ENCODE data around the gene DNM1. TPM values are rescaled to one million over a fixed set of nuclear protein-coding genes. Genes with fewer than 3 reads are reported as not detected.

Gene DNM1
- total RNA-seq, 2 experiments from 2014 or later, result 0.35 to 1.8 TPM

DNA sequence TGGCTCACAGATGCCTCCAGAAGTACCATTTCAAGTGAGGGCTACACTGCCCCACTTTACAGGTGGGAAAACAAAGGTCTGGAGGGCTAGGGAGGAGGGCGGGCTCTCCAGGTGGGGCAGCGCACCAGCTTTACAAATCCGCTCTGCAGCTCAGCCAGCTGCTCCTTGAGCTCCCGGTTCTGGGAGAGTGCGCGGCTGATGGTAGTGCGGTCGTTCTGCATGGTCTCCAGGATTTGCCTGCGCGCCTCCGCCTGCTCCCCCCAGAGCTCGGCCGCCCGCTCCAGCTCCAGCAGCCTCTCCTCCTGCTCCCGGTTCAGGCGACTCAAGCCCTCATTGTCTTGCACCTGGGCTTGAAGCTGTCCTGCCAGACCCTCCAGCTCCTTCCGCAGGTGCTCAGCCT is 57.2 kb downstream of the DNM1 start:
- no peaks in the 10 kb centered on the region for H3K9me2 ChIP-seq (ENCODE audit: insufficient read depth, low read length)
- BruUV-seq (replicated peaks), result no TSS peak

DNA sequence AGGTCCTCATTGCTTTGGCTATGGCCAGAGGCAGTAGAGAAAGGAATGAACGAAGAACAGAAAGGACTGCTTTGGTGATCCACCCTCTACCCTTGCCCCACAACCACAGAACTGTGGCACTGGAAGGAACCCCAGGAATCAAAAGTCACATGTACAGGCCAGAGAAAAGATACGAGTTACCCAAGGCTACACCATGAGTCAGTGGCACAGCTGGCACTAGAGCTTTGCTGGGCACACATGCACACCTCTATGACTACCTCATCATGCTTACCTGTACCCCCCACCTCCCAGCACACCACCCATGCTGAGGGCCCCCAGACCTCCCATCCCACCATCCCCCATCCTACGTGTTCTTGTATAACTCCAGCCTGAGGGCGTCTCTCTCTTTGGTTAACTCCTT is 59.5 kb downstream of the DNM1 start:
- no peak overlapping the region for H3K27ac ChIP-seq (ENCODE audit: low read depth, low read length, poor library complexity, severe bottlenecking)
- H3K4me1 ChIP-seq (ENCODE audit: insufficient read depth, low read length, poor library complexity, severe bottlenecking), result no peaks in the 10 kb centered on the region
- DNase-seq (ENCODE audit: low spot score), result no peak
- ChIA-PET CTCF (ENCODE audit: unreplicated experiment) (interaction anchor here (0.6 kb wide), 1 partner anchor 109 kb away, joined by 3 read pairs; no protein-coding TSS in a partner anchor), POLR2A (interaction anchor here (0.6 to 0.7 kb wide), 2 partner anchors 85 to 984 kb away, joined by 3 to 8 read pairs; no protein-coding TSS in a partner anchor)
- no peaks in the 10 kb centered on the region for H3K9me3 ChIP-seq (ENCODE audit: low read length)
- no peaks in the 10 kb centered on the region for H4K20me1 ChIP-seq (ENCODE audit: insufficient read depth, low read length)
- intact Hi-C loops (cut with micrococcal nuclease; ENCODE audit: unreplicated experiment), result no loop called here
- no peak overlapping the region for H3K4me2 ChIP-seq (ENCODE audit: low read length)
- BruUV-seq (replicated peaks), result no TSS peak
- no peak overlapping the region for H2AFZ ChIP-seq (ENCODE audit: low read length)
- no peaks in the 10 kb centered on the region for H3K9me2 ChIP-seq (ENCODE audit: insufficient read depth, low read length)
- no peaks in the 10 kb centered on the region for H3K79me2 ChIP-seq (ENCODE audit: insufficient read depth, low read depth, low read length)
- H3K36me3 ChIP-seq (ENCODE audit: insufficient read depth, low read length), result peaks cover 9% of the 10 kb centered on the region; the same call in 1 of the 2 replicates
- H3K4me3 ChIP-seq (ENCODE audit: low read depth, low read length, poor library complexity, severe bottlenecking), result no peak overlapping the region
- TF ChIP-seq, protein P1, sequence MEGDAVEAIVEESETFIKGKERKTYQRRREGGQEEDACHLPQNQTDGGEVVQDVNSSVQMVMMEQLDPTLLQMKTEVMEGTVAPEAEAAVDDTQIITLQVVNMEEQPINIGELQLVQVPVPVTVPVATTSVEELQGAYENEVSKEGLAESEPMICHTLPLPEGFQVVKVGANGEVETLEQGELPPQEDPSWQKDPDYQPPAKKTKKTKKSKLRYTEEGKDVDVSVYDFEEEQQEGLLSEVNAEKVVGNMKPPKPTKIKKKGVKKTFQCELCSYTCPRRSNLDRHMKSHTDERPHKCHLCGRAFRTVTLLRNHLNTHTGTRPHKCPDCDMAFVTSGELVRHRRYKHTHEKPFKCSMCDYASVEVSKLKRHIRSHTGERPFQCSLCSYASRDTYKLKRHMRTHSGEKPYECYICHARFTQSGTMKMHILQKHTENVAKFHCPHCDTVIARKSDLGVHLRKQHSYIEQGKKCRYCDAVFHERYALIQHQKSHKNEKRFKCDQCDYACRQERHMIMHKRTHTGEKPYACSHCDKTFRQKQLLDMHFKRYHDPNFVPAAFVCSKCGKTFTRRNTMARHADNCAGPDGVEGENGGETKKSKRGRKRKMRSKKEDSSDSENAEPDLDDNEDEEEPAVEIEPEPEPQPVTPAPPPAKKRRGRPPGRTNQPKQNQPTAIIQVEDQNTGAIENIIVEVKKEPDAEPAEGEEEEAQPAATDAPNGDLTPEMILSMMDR (conservative IDR thresholded peaks at IDR 0.05; ENCODE audit: low read length), result no peak

More for the DNA sequence above, 57.2 kb downstream of the DNM1 start:
- TF ChIP-seq, protein P1 (conservative IDR thresholded peaks at IDR 0.05; ENCODE audit: low read length), result no peak
- no peak for TF ChIP-seq EZH2phosphoT487 (IDR thresholded peaks at IDR 0.05; ENCODE audit: borderline replicate concordance, low read depth, low read length)
- Histone ChIP-seq H3K36me3 (ENCODE audit: insufficient read depth, low read length) (peaks cover 9% of the 10 kb centered on the region; the same call in 1 of the 2 replicates), H3K4me1 (ENCODE audit: insufficient read depth, low read length, poor library complexity, severe bottlenecking) (no peaks in the 10 kb centered on the region), H3K4me3 (ENCODE audit: low read depth, low read length, poor library complexity, severe bottlenecking) (no peak overlapping the region), H3K79me2 (ENCODE audit: insufficient read depth, low read depth, low read length) (no peaks in the 10 kb centered on the region), H3K27ac (ENCODE audit: low read depth, low read length, poor library complexity, severe bottlenecking) (no peak overlapping the region), H3K9me3 (ENCODE audit: low read length) (no peaks in the 10 kb centered on the region), H4K20me1 (ENCODE audit: insufficient read depth, low read length) (no peaks in the 10 kb centered on the region), H2AFZ (ENCODE audit: low read length) (no peak overlapping the region), H3K4me2 (ENCODE audit: low read length) (no peak overlapping the region)
- CTCF ChIA-PET (ENCODE audit: unreplicated experiment), result no interaction called here
- DNase-seq (ENCODE audit: low spot score), result no peak
- intact Hi-C loops (cut with micrococcal nuclease; ENCODE audit: unreplicated experiment), result no loop called here
- POLR2A ChIA-PET, result interaction anchor here (0.5 to 1.0 kb wide), 4 partner anchors 10 to 529 kb away, joined by 3 to 4 read pairs (median 4); no protein-coding TSS in a partner anchor

DNA sequence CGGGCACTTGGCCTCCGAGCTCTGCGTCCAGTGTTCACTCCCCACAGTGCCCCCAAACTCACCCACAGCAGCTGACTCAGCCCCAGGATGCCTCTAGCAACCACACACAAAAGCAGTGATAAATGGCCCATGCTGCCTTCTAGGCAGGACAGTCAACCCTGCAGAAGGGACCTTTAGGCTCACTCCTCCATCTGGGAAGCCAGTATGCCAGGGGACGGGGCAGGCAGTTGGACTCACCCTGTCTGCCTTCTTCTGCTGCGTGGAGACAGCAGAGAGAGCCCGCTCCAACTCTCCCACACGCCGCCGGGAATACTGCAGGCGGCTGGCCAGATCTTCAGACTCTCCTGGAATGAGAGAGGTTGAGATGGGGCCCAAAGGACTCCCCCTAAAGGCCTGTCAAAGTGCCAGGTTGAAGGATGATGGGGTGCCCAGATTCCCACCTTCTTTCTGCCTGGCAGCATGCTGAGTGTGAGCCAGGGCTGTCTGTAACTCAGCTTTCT is 62.2 kb downstream of the DNM1 start:
- no peaks in the 10 kb centered on the region for H3K36me3 ChIP-seq (ENCODE audit: insufficient read depth, low read length)
- no peaks in the 10 kb centered on the region for H4K20me1 ChIP-seq (ENCODE audit: insufficient read depth, low read length)
- H3K4me3 ChIP-seq (ENCODE audit: low read depth, low read length, poor library complexity, severe bottlenecking), result no peak overlapping the region
- no peaks in the 10 kb centered on the region for H3K79me2 ChIP-seq (ENCODE audit: insufficient read depth, low read depth, low read length)
- no peak overlapping the region for H3K4me2 ChIP-seq (ENCODE audit: low read length)
- no TSS peak for BruUV-seq (replicated peaks)
- POLR2A ChIA-PET, result no interaction called here
- H3K9me3 ChIP-seq (ENCODE audit: low read length), result no peaks in the 10 kb centered on the region
- CTCF ChIA-PET (ENCODE audit: unreplicated experiment), result no interaction called here
- no peak for TF ChIP-seq EZH2phosphoT487 (IDR thresholded peaks at IDR 0.05; ENCODE audit: borderline replicate concordance, low read depth, low read length)
- TF ChIP-seq, protein P1 (conservative IDR thresholded peaks at IDR 0.05; ENCODE audit: low read length), result no peak
- intact Hi-C loops (cut with micrococcal nuclease; ENCODE audit: unreplicated experiment), result no loop called here
- no peak overlapping the region for H2AFZ ChIP-seq (ENCODE audit: low read length)
- H3K9me2 ChIP-seq (ENCODE audit: insufficient read depth, low read length), result no peaks in the 10 kb centered on the region
- DNase-seq (ENCODE audit: low spot score), result no peak
- H3K4me1 ChIP-seq (ENCODE audit: insufficient read depth, low read length, poor library complexity, severe bottlenecking), result no peaks in the 10 kb centered on the region
- no peak overlapping the region for H3K27ac ChIP-seq (ENCODE audit: low read depth, low read length, poor library complexity, severe bottlenecking)
